Stomach (tissue), 9 donors: ENCODE results near the gene RAET1G. TPM values are rescaled to one million over a fixed set of nuclear protein-coding genes. Genes with fewer than 3 reads are reported as not detected.
"Not testable (repeated sequence)": the region's sequence is repeated elsewhere in the genome, so short reads cannot be mapped to it uniquely, and the experiment has no call there.

Experiments
- DNase-seq, 2 donors: peaks; one replicate each; pipeline versions ENCODE4 v3.0.0 to v3.0.0-alpha.2; 2013 to 2019
- H3K27ac ChIP-seq, 5 donors: fragments of 200-600 bp in 4 of 5; sonication (generic) in 4 of 5; one replicate each; pipeline ENCODE4 v1.5.1; 2013 to 2019; ENCODE audit warnings: mild to moderate bottlenecking in 1 of 5, moderate library complexity in 1 of 5
- H3K27me3 ChIP-seq, 3 donors: fragments of 200-600 bp; sonication (generic); one replicate each; pipeline ENCODE4 v1.5.1; 2017 to 2019; ENCODE audit warnings: mixed run types in 1 of 3
- H3K36me3 ChIP-seq, 4 donors: fragments of 200-600 bp; sonication (generic); 1 replicate in 3 of 4; 2 replicates in 1 of 4; pipeline ENCODE4 v1.5.1; 2016 to 2019
- H3K4me1 ChIP-seq, 4 donors: fragments of 200-600 bp; sonication (generic); one replicate each; pipeline ENCODE4 v1.5.1; 2016 to 2019
- H3K4me3 ChIP-seq, 4 donors: fragments of 200-600 bp; sonication (generic) in 3 of 4; one replicate each; pipeline ENCODE4 v1.5.1; 2016 to 2019; ENCODE audit warnings: mild to moderate bottlenecking in 1 of 4
- H3K9me3 ChIP-seq, 4 donors: fragments of 200-600 bp; sonication (generic); one replicate each; pipeline ENCODE4 v1.5.1; 2016 to 2019
- CTCF ChIP-seq, 7 experiments: fragments of 450-650 bp in 4 of 7; fragments of 200-600 bp in 3 of 7; sonication (generic) in 3 of 7; IDR thresholded peaks; one replicate each; pipeline ENCODE4 v1.5.1; 2016 to 2019; ENCODE audit warnings: antibody characterized with exemption in 7 of 7, control low read depth in 2 of 7, mild to moderate bottlenecking in 1 of 7
- EP300 ChIP-seq: sonication (generic); formaldehyde crosslinking; IDR thresholded peaks from one replicate; pipeline ENCODE4 v1.6.1; 2017; ENCODE audit warnings: antibody characterized with exemption
- POLR2A ChIP-seq, 4 donors: fragments of 450-650 bp; IDR thresholded peaks; one replicate each; pipeline ENCODE4 v1.6.1; 2016; ENCODE audit warnings: antibody characterized with exemption in 4 of 4, control low read depth in 2 of 4, mild to moderate bottlenecking in 1 of 4, moderate library complexity in 1 of 4
- POLR2AphosphoS5 ChIP-seq, 3 donors: sonication (generic); formaldehyde crosslinking; IDR thresholded peaks; one replicate each; pipeline ENCODE4 v1.6.1; 2016; ENCODE audit warnings: antibody characterized with exemption in 3 of 3
- WGBS, 5 donors: extraction: QIAGEN DNeasy Blood & Tissue Kit in 3 of 5; methylation state at CpG; one replicate each; pipeline versions ENCODE4 v1.1.5 to v1.1.7; 2013 to 2018; 5-methylcytosine and 5-hydroxymethylcytosine counted together
- intact Hi-C: fragments of 100-400 bp; cut with DNase I; formaldehyde crosslinking; loops from one replicate; pipeline ENCODE4 v1.15.1; 2023; ENCODE audit warnings: low total_unique reads
- polyA plus RNA-seq, 3 donors: library from polyadenylated mRNA; stranded (reverse); fragments of 200-250 nt; gene quantifications; one replicate each; pipeline ENCODE4 v1.2.3, GENCODE V29; 2013
- total RNA-seq, 5 donors: library from RNA; depleted of rRNA; stranded (reverse); fragments of >200 nt; gene quantifications; one replicate each; pipeline versions ENCODE4 v1.1.0 to v1.2.3, GENCODE V29; 2014 to 2016
- donor health status: healthy with polysubstance abuse.
- donor health status: Bipolar disorder and iron deficiency.
- donor health status: healthy.

The RAET1G gene
- total and polyA plus RNA-seq, 8 donors: 0.89 to 3.1 TPM; not detected in 6

- Histone ChIP-seq H3K27me3 (peaks cover 0 to 37% (median 6%) of the 10 kb centered on the region in 3 donors), H3K4me1 (peaks cover 14 to 30% (median 28%) of the 10 kb centered on the region in 4 donors), H3K9me3 (no peaks in the 10 kb centered on the region), H3K4me3 (no peak overlapping the region), H3K27ac (no peak overlapping the region), H3K36me3 (no peaks in the 10 kb centered on the region)
- no peak for TF ChIP-seq POLR2AphosphoS5 (IDR thresholded peaks at IDR 0.05)
- no peak for TF ChIP-seq POLR2A (IDR thresholded peaks at IDR 0.05)
- TF ChIP-seq CTCF (IDR thresholded peaks at IDR 0.05): no peak
- no peak for TF ChIP-seq EP300
- intact Hi-C loops: no loop called here
- whole genome bisulfite sequencing, 5 donors: 84 to 92% (median 86%) methylated on average over 6 of the region's 6 CpGs
- DNase-seq: no peak
These were observed 1.6 kb downstream of the RAET1G start for GRCh38 chr6:149921361-149921760.

GRCh38 chr6:149919834-149920225 is 3.1 kb downstream of the RAET1G start:
- no peaks in the 10 kb centered on the region for H3K9me3 ChIP-seq
- WGBS, 5 donors: 83 to 92% (median 88%) methylated on average over 4 of the region's 4 CpGs
- peaks cover 7 to 16% (median 15%) of the 10 kb centered on the region in 4 donors for H3K4me1 ChIP-seq
- intact Hi-C loops: no loop called here
- peaks cover 0 to 29% (median 6%) of the 10 kb centered on the region in 3 donors for H3K27me3 ChIP-seq
- no peak overlapping the region for H3K27ac ChIP-seq
- no peaks in the 10 kb centered on the region for H3K36me3 ChIP-seq
- TF ChIP-seq CTCF (IDR thresholded peaks at IDR 0.05) (no peak), EP300 (no peak), POLR2A (IDR thresholded peaks at IDR 0.05) (no peak), POLR2AphosphoS5 (IDR thresholded peaks at IDR 0.05) (no peak)
- H3K4me3 ChIP-seq: no peak overlapping the region
- no peak for DNase-seq

GRCh38 chr6:149919126-149919833 is 3.6 kb downstream of the RAET1G start:
- 81 to 87% (median 86%) methylated on average over 9 to 11 of the region's 11 CpGs for WGBS, 5 donors
- Histone ChIP-seq H3K4me1 (peaks cover 7 to 16% (median 15%) of the 10 kb centered on the region in 4 donors), H3K27me3 (peaks cover 0 to 24% (median 6%) of the 10 kb centered on the region in 3 donors)
- DNase-seq, H3K4me3 ChIP-seq, H3K36me3 ChIP-seq, intact Hi-C loops, H3K9me3 ChIP-seq, H3K27ac ChIP-seq: not testable (repeated sequence)

- 80 to 88% (median 83%) methylated on average over 6 of the region's 6 CpGs for WGBS, 5 donors
- no peaks in the 10 kb centered on the region for H3K36me3 ChIP-seq
- no peak overlapping the region for H3K27ac ChIP-seq
- TF ChIP-seq POLR2AphosphoS5 (IDR thresholded peaks at IDR 0.05) (no peak), EP300 (no peak)
- H3K4me3 ChIP-seq: no peak overlapping the region
- peaks cover 7 to 11% (median 10%) of the 10 kb centered on the region in 4 donors for H3K4me1 ChIP-seq
- no peaks in the 10 kb centered on the region for H3K9me3 ChIP-seq
- intact Hi-C loops: no loop called here
- no peak for DNase-seq
- peaks cover 0 to 14% (median 6%) of the 10 kb centered on the region in 3 donors for H3K27me3 ChIP-seq
These were observed 4.6 kb downstream of the RAET1G start for GRCh38 chr6:149918151-149918905.

- DNase-seq: no peak
- WGBS, 5 donors: 87 to 97% (median 95%) methylated on average over 2 of the region's 2 CpGs
- intact Hi-C loops: no loop called here
- TF ChIP-seq POLR2A (IDR thresholded peaks at IDR 0.05): no peak
- TF ChIP-seq POLR2AphosphoS5 (IDR thresholded peaks at IDR 0.05): no peak
- TF ChIP-seq CTCF (IDR thresholded peaks at IDR 0.05): no peak
- no peak for TF ChIP-seq EP300
- H3K27me3 ChIP-seq: peaks cover 0 to 10% (median 3%) of the 10 kb centered on the region in 3 donors
- H3K36me3 ChIP-seq: no peaks in the 10 kb centered on the region
- no peak overlapping the region for H3K4me3 ChIP-seq
- no peaks in the 10 kb centered on the region for H3K9me3 ChIP-seq
- H3K4me1 ChIP-seq: peaks cover 4 to 7% (median 5%) of the 10 kb centered on the region in 4 donors
- H3K27ac ChIP-seq: no peak overlapping the region
These were observed 5.2 kb downstream of the RAET1G start for GRCh38 chr6:149917679-149918078.
